Memory B cell (primary cell): ENCODE data around the gene MS4A6E.

Experiments used
- ATAC-seq: fragments of 150-1000 bp; cut with Tn5 transposase; 2 replicates; pipeline ENCODE4 v1.10.0; 2021; ENCODE audit warnings: low read depth, mild to moderate bottlenecking, moderate library complexity
- DNase-seq, 2 donors: peaks; one replicate each; pipeline ENCODE4 v3.0.0; 2022; ENCODE audit warnings: low spot score in 2 of 2
- H3K27ac Mint-ChIP-seq: one replicate; pipeline ENCODE4 v1.8.0; 2022; ENCODE audit warnings: mild to moderate bottlenecking, moderate library complexity, mixed read lengths
- H3K27me3 Mint-ChIP-seq: one replicate; pipeline ENCODE4 v1.8.0; 2022; ENCODE audit warnings: mixed read lengths
- H3K36me3 Mint-ChIP-seq: one replicate; pipeline ENCODE4 v1.8.0; 2022; ENCODE audit warnings: mild to moderate bottlenecking, mixed read lengths
- H3K4me1 Mint-ChIP-seq: one replicate; pipeline ENCODE4 v1.8.0; 2022; ENCODE audit warnings: mixed read lengths
- H3K4me3 Mint-ChIP-seq: one replicate; pipeline ENCODE4 v1.8.0; 2022; ENCODE audit warnings: mild to moderate bottlenecking, moderate library complexity, mixed read lengths
- H3K9me3 Mint-ChIP-seq: one replicate; pipeline ENCODE4 v1.8.0; 2022; ENCODE audit warnings: mixed read lengths

Gene MS4A6E

GRCh38 chr11:60371854-60372253, 44.8 kb downstream of the MS4A6E start:
- no peak overlapping the region for H3K4me3 Mint-ChIP-seq
- DNase-seq: no peak
- H3K9me3 Mint-ChIP-seq: peaks cover 7% of the 10 kb centered on the region
- no peak for ATAC-seq
- no peaks in the 10 kb centered on the region for H3K27me3 Mint-ChIP-seq
- peaks cover 3% of the 10 kb centered on the region for H3K36me3 Mint-ChIP-seq
- peaks cover 41% of the 10 kb centered on the region for H3K4me1 Mint-ChIP-seq
- H3K27ac Mint-ChIP-seq: no peak overlapping the region

- no peak overlapping the region for H3K27ac Mint-ChIP-seq
- peaks cover 3% of the 10 kb centered on the region for H3K36me3 Mint-ChIP-seq
- peaks cover 40% of the 10 kb centered on the region for H3K4me1 Mint-ChIP-seq
- ATAC-seq: no peak
- DNase-seq: no peak
- no peaks in the 10 kb centered on the region for H3K27me3 Mint-ChIP-seq
- H3K4me3 Mint-ChIP-seq: no peak overlapping the region
- peaks cover 5% of the 10 kb centered on the region for H3K9me3 Mint-ChIP-seq
Measured at GRCh38 chr11:60372767-60373166, 45.7 kb downstream of the MS4A6E start.

- Mint-ChIP-seq H3K4me3 (no peak overlapping the region), H3K27ac (no peak overlapping the region), H3K27me3 (no peaks in the 10 kb centered on the region), H3K9me3 (peaks cover 1% of the 10 kb centered on the region), H3K4me1 (peaks cover 46% of the 10 kb centered on the region), H3K36me3 (peaks cover 5% of the 10 kb centered on the region)
- DNase-seq: no peak
- ATAC-seq: no peak
Measured at GRCh38 chr11:60375316-60375715, 48.3 kb downstream of the MS4A6E start.

GRCh38 chr11:60376601-60377000, 49.5 kb downstream of the MS4A6E start:
- peak overlapping the region; percentile 98 for H3K27ac Mint-ChIP-seq
- ATAC-seq: no peak
- H3K36me3 Mint-ChIP-seq: peaks cover 7% of the 10 kb centered on the region
- peak overlapping the region; percentile 1 for H3K4me3 Mint-ChIP-seq
- H3K27me3 Mint-ChIP-seq: no peaks in the 10 kb centered on the region
- peaks cover 54% of the 10 kb centered on the region for H3K4me1 Mint-ChIP-seq
- DNase-seq: no peak
- peaks cover 1% of the 10 kb centered on the region for H3K9me3 Mint-ChIP-seq

- Mint-ChIP-seq H3K4me1 (peaks cover 57% of the 10 kb centered on the region), H3K9me3 (peaks cover 1% of the 10 kb centered on the region), H3K27me3 (no peaks in the 10 kb centered on the region), H3K4me3 (peak overlapping the region; percentile 89), H3K36me3 (peaks cover 14% of the 10 kb centered on the region), H3K27ac (peak overlapping the region; percentile 98)
- DNase-seq (peak; percentile 52 to 58), ATAC-seq (peak; percentile 80)
Measured at GRCh38 chr11:60377401-60378136, 50.5 kb downstream of the MS4A6E start.

- ATAC-seq: peak; percentile 82
Measured at GRCh38 chr11:60378354-60378753, 51.3 kb downstream of the MS4A6E start, which contains the start of gene MS4A7. Gene MS4A7, plus strand, starts transcription at chr11:60378532. Its CDS starts 4,610 bp downstream, at chr11:60383142.

GRCh38 chr11:60389279-60389910, 62.3 kb downstream of the MS4A6E start:
- no peaks in the 10 kb centered on the region for H3K27me3 Mint-ChIP-seq
- H3K4me3 Mint-ChIP-seq: peak overlapping the region; percentile 22
- ATAC-seq (peak; percentile 95), DNase-seq (peak; percentile 56 to 72)
- H3K4me1 Mint-ChIP-seq: peaks cover 34% of the 10 kb centered on the region
- H3K36me3 Mint-ChIP-seq: peaks cover 21% of the 10 kb centered on the region
- H3K9me3 Mint-ChIP-seq: peaks cover 3% of the 10 kb centered on the region
- peak overlapping the region; percentile 98 for H3K27ac Mint-ChIP-seq

More at GRCh38 chr11:60378354-60378753, 51.3 kb downstream of the MS4A6E start, which contains the start of gene MS4A7:
- H3K4me3 Mint-ChIP-seq: peak within 1 kb of the TSS; percentile 89
- H3K27me3 Mint-ChIP-seq: no peaks in the 10 kb centered on the region
- peaks cover 54% of the 10 kb centered on the region for H3K4me1 Mint-ChIP-seq
- H3K27ac Mint-ChIP-seq: peak within 1 kb of the TSS; percentile 98
- H3K9me3 Mint-ChIP-seq: peaks cover 1% of the 10 kb centered on the region
- H3K36me3 Mint-ChIP-seq: peaks cover 14% of the 10 kb centered on the region
- peak; percentile 58 to 60 for DNase-seq

GRCh38 chr11:60390419-60390818, 63.4 kb downstream of the MS4A6E start:
- DNase-seq (no peak), ATAC-seq (no peak)
- H3K36me3 Mint-ChIP-seq: peaks cover 14% of the 10 kb centered on the region
- no peaks in the 10 kb centered on the region for H3K27me3 Mint-ChIP-seq
- H3K4me1 Mint-ChIP-seq: peaks cover 37% of the 10 kb centered on the region
- peak overlapping the region; percentile 17 for H3K4me3 Mint-ChIP-seq
- peak overlapping the region; percentile 98 for H3K27ac Mint-ChIP-seq
- peaks cover 3% of the 10 kb centered on the region for H3K9me3 Mint-ChIP-seq
